Measurements from ENCODE around the gene ADPRM. TPM values are rescaled to one million over a fixed set of nuclear protein-coding genes. Genes with fewer than 3 reads are reported as not detected.

ADPRM gene
- total RNA-seq, 2 donors from 2014 or later = 6.8 to 8.9 TPM

GRCh38 chr17:10754861-10755591, 57.6 kb downstream of the ADPRM start:
- peak; percentile 89 for DNase-seq
- H3K9me3 Mint-ChIP-seq = no peaks in the 10 kb centered on the region

GRCh38 chr17:10755592-10756127, 58.3 kb downstream of the ADPRM start:
- no peak for TF ChIP-seq CTCF (conservative IDR thresholded peaks at IDR 0.05)
- Histone ChIP-seq H3K4me1 (ENCODE audit: control insufficient read depth, insufficient read depth, low read length) (no peaks in the 10 kb centered on the region), H3K36me3 (ENCODE audit: control insufficient read depth, insufficient read depth, low read length) (no peaks in the 10 kb centered on the region), H3K27ac (ENCODE audit: low read depth, low read length) (no peak overlapping the region), H3K9me3 (ENCODE audit: control insufficient read depth, low read length) (no peaks in the 10 kb centered on the region), H3K27me3 (ENCODE audit: control insufficient read depth, insufficient read depth, low read length, poor library complexity, severe bottlenecking) (no peaks in the 10 kb centered on the region), H3K4me3 (ENCODE audit: low read length) (peak overlapping the region; percentile 73), H3K9ac (ENCODE audit: extremely low read depth, low read length, poor library complexity, severe bottlenecking) (no peak overlapping the region)
- Mint-ChIP-seq H3K4me1 (peaks cover 30% of the 10 kb centered on the region), H3K9me3 (no peaks in the 10 kb centered on the region), H3K27ac (peak overlapping the region; percentile 91), H3K4me3 (peak overlapping the region; percentile 59), H3K36me3 (ENCODE audit: low read depth) (no peaks in the 10 kb centered on the region), H3K27me3 (ENCODE audit: insufficient read depth) (peaks cover 2% of the 10 kb centered on the region)
- DNase-seq = no peak
- 55 to 72% methylated on average over 2 to 3 of the region's 3 CpGs for WGBS, 2 experiments (ENCODE audit: insufficient coverage in 1 of 2, insufficient read length in 1 of 2)

More at GRCh38 chr17:10754861-10755591, 57.6 kb downstream of the ADPRM start:
- Histone ChIP-seq H3K4me3 (ENCODE audit: low read length) (peak overlapping the region; percentile 73), H3K9ac (ENCODE audit: extremely low read depth, low read length, poor library complexity, severe bottlenecking) (no peak overlapping the region), H3K4me1 (ENCODE audit: control insufficient read depth, insufficient read depth, low read length) (no peaks in the 10 kb centered on the region), H3K9me3 (ENCODE audit: control insufficient read depth, low read length) (no peaks in the 10 kb centered on the region), H3K27ac (ENCODE audit: low read depth, low read length) (no peak overlapping the region), H3K27me3 (ENCODE audit: control insufficient read depth, insufficient read depth, low read length, poor library complexity, severe bottlenecking) (no peaks in the 10 kb centered on the region), H3K36me3 (ENCODE audit: control insufficient read depth, insufficient read depth, low read length) (no peaks in the 10 kb centered on the region)
- no peak for TF ChIP-seq CTCF (conservative IDR thresholded peaks at IDR 0.05)
- Mint-ChIP-seq H3K36me3 (ENCODE audit: low read depth) (no peaks in the 10 kb centered on the region), H3K27ac (peak overlapping the region; percentile 91), H3K4me1 (peaks cover 30% of the 10 kb centered on the region), H3K27me3 (ENCODE audit: insufficient read depth) (peaks cover 2% of the 10 kb centered on the region), H3K4me3 (peak overlapping the region; percentile 59)
- 12 to 14% methylated on average over 8 to 14 of the region's 14 CpGs for WGBS, 2 experiments (ENCODE audit: insufficient coverage in 1 of 2, insufficient read length in 1 of 2)

GRCh38 chr17:10756185-10756584, 58.8 kb downstream of the ADPRM start:
- no peaks in the 10 kb centered on the region for H3K9me3 ChIP-seq (ENCODE audit: control insufficient read depth, low read length)
- Mint-ChIP-seq H3K4me1 (peaks cover 30% of the 10 kb centered on the region), H3K9me3 (no peaks in the 10 kb centered on the region), H3K36me3 (ENCODE audit: low read depth) (no peaks in the 10 kb centered on the region), H3K27ac (no peak overlapping the region), H3K4me3 (no peak overlapping the region), H3K27me3 (ENCODE audit: insufficient read depth) (peaks cover 2% of the 10 kb centered on the region)
- no peaks in the 10 kb centered on the region for H3K27me3 ChIP-seq (ENCODE audit: control insufficient read depth, insufficient read depth, low read length, poor library complexity, severe bottlenecking)
- WGBS, 2 experiments (ENCODE audit: insufficient coverage in 1 of 2, insufficient read length in 1 of 2) = 60% methylated on average over 1 of the region's 1 CpG; no CpG with 5 or more reads in 1 of the 2 experiments
- no peak overlapping the region for H3K27ac ChIP-seq (ENCODE audit: low read depth, low read length)
- DNase-seq = peak; percentile 76
- no peak overlapping the region for H3K4me3 ChIP-seq (ENCODE audit: low read length)
- H3K9ac ChIP-seq (ENCODE audit: extremely low read depth, low read length, poor library complexity, severe bottlenecking) = no peak overlapping the region
- H3K4me1 ChIP-seq (ENCODE audit: control insufficient read depth, insufficient read depth, low read length) = no peaks in the 10 kb centered on the region
- H3K36me3 ChIP-seq (ENCODE audit: control insufficient read depth, insufficient read depth, low read length) = no peaks in the 10 kb centered on the region
- no peak for TF ChIP-seq CTCF (conservative IDR thresholded peaks at IDR 0.05)

Measured in endodermal cell (in vitro differentiated cells).